ENCODE results near the gene MACROD2.

MACROD2 gene

GRCh38 chr20:15020845-15021244, 1025.5 kb downstream of the MACROD2 start:
- TF ChIP-seq CTCF (IDR thresholded peaks at IDR 0.05) = no peak
- no peak overlapping the region for H3K27ac ChIP-seq
- no peaks in the 10 kb centered on the region for H3K9me3 ChIP-seq (ENCODE audit: control insufficient read depth, low read length)
- no peak overlapping the region for H3K4me2 ChIP-seq (ENCODE audit: low read length)
- H2AFZ ChIP-seq = no peak overlapping the region
- no peaks in the 10 kb centered on the region for H3K36me3 ChIP-seq (ENCODE audit: control insufficient read depth, insufficient read depth, low read length)
- H3K4me1 ChIP-seq = no peaks in the 10 kb centered on the region
- no peaks in the 10 kb centered on the region for H3K79me2 ChIP-seq
- no peaks in the 10 kb centered on the region for H3K27me3 ChIP-seq (ENCODE audit: control insufficient read depth, insufficient read depth, low read length)
- no peak overlapping the region for H3K9ac ChIP-seq
- no peak overlapping the region for H3K4me3 ChIP-seq (ENCODE audit: low read depth, low read length)

GRCh38 chr20:15022921-15023320, 1027.6 kb downstream of the MACROD2 start:
- no peaks in the 10 kb centered on the region for H3K36me3 ChIP-seq (ENCODE audit: control insufficient read depth, insufficient read depth, low read length)
- no peak overlapping the region for H3K9ac ChIP-seq
- H3K4me3 ChIP-seq (ENCODE audit: low read depth, low read length) = no peak overlapping the region
- H2AFZ ChIP-seq = no peak overlapping the region
- H3K79me2 ChIP-seq = no peaks in the 10 kb centered on the region
- H3K9me3 ChIP-seq (ENCODE audit: control insufficient read depth, low read length) = no peaks in the 10 kb centered on the region
- no peak overlapping the region for H3K27ac ChIP-seq
- no peaks in the 10 kb centered on the region for H3K4me1 ChIP-seq
- no peak for TF ChIP-seq CTCF (IDR thresholded peaks at IDR 0.05)
- H3K27me3 ChIP-seq (ENCODE audit: control insufficient read depth, insufficient read depth, low read length) = no peaks in the 10 kb centered on the region
- H3K4me2 ChIP-seq (ENCODE audit: low read length) = no peak overlapping the region

GRCh38 chr20:15026759-15027158, 1031.4 kb downstream of the MACROD2 start:
- H3K9ac ChIP-seq = no peak overlapping the region
- TF ChIP-seq CTCF (IDR thresholded peaks at IDR 0.05) = no peak
- no peaks in the 10 kb centered on the region for H3K9me3 ChIP-seq (ENCODE audit: control insufficient read depth, low read length)
- H3K4me2 ChIP-seq (ENCODE audit: low read length) = no peak overlapping the region
- no peaks in the 10 kb centered on the region for H3K27me3 ChIP-seq (ENCODE audit: control insufficient read depth, insufficient read depth, low read length)
- H3K4me1 ChIP-seq = no peaks in the 10 kb centered on the region
- no peak overlapping the region for H3K27ac ChIP-seq
- H3K79me2 ChIP-seq = no peaks in the 10 kb centered on the region
- H2AFZ ChIP-seq = no peak overlapping the region
- H3K36me3 ChIP-seq (ENCODE audit: control insufficient read depth, insufficient read depth, low read length) = no peaks in the 10 kb centered on the region
- no peak overlapping the region for H3K4me3 ChIP-seq (ENCODE audit: low read depth, low read length)

GRCh38 chr20:15030826-15031225, 1035.5 kb downstream of the MACROD2 start:
- Histone ChIP-seq H3K9ac (no peak overlapping the region), H3K27me3 (ENCODE audit: control insufficient read depth, insufficient read depth, low read length) (no peaks in the 10 kb centered on the region), H3K4me3 (ENCODE audit: low read depth, low read length) (no peak overlapping the region), H3K4me2 (ENCODE audit: low read length) (no peak overlapping the region), H2AFZ (no peak overlapping the region), H3K79me2 (no peaks in the 10 kb centered on the region), H3K4me1 (no peaks in the 10 kb centered on the region), H3K36me3 (ENCODE audit: control insufficient read depth, insufficient read depth, low read length) (no peaks in the 10 kb centered on the region), H3K27ac (no peak overlapping the region), H3K9me3 (ENCODE audit: control insufficient read depth, low read length) (no peaks in the 10 kb centered on the region)
- no peak for TF ChIP-seq CTCF (IDR thresholded peaks at IDR 0.05)

- Histone ChIP-seq H3K4me2 (ENCODE audit: low read length) (no peak overlapping the region), H3K27ac (no peak overlapping the region), H3K79me2 (no peaks in the 10 kb centered on the region), H3K9ac (no peak overlapping the region), H3K36me3 (ENCODE audit: control insufficient read depth, insufficient read depth, low read length) (no peaks in the 10 kb centered on the region), H3K4me1 (no peaks in the 10 kb centered on the region), H3K4me3 (ENCODE audit: low read depth, low read length) (no peak overlapping the region), H3K27me3 (ENCODE audit: control insufficient read depth, insufficient read depth, low read length) (no peaks in the 10 kb centered on the region), H2AFZ (no peak overlapping the region), H3K9me3 (ENCODE audit: control insufficient read depth, low read length) (no peaks in the 10 kb centered on the region)
- TF ChIP-seq CTCF (IDR thresholded peaks at IDR 0.05) = no peak
Observed at GRCh38 chr20:15031546-15032351, 1036.4 kb downstream of the MACROD2 start.

Measured in parathyroid adenoma (tissue), 2 donors.